VCaP (cell line): ENCODE results near the gene PAEP.
A peak's percentile ranks its signal among the peaks of the same experiment; 100 is the strongest.

Experiments
- H3K27ac ChIP-seq: fragments of 450-650 bp; 2 replicates; pipeline ENCODE4 v1.5.1; 2017
- CTCF ChIP-seq: fragments of 450-650 bp; conservative IDR thresholded peaks from 2 replicates; pipeline ENCODE4 v1.5.1; 2017; ENCODE audit warnings: mild to moderate bottlenecking, moderate library complexity

Gene PAEP

GRCh38 chr9:135592625-135593024 lies 31.1 kb downstream of the PAEP start:
- no peak overlapping the region for H3K27ac ChIP-seq
- TF ChIP-seq CTCF = no peak

DNA sequence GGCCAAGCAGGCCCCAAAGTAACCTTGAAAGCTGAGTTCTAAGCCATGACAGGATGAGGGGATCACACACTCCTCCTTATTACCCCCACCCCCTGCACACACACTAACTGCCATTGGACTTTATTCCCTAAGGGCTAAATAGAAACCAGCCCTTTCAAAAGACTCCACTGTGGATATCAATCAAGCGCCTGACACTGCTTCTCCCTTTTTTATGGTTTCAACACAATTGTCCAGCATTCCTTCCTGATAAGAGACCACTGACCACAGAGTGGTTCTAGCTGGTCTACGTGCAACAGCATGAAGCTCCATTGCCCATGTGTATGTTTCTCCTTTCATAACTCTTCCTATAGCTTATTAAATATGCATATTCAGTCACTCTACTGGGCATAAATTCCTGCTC lies 34.7 kb downstream of the PAEP start:
- H3K27ac ChIP-seq = no peak overlapping the region
- no peak for TF ChIP-seq CTCF

- no peak for TF ChIP-seq CTCF
- no peak overlapping the region for H3K27ac ChIP-seq
Measured at GRCh38 chr9:135600296-135600817, 38.8 kb downstream of the PAEP start.

GRCh38 chr9:135601988-135602387 lies 40.4 kb downstream of the PAEP start:
- no peak overlapping the region for H3K27ac ChIP-seq
- TF ChIP-seq CTCF = no peak

DNA sequence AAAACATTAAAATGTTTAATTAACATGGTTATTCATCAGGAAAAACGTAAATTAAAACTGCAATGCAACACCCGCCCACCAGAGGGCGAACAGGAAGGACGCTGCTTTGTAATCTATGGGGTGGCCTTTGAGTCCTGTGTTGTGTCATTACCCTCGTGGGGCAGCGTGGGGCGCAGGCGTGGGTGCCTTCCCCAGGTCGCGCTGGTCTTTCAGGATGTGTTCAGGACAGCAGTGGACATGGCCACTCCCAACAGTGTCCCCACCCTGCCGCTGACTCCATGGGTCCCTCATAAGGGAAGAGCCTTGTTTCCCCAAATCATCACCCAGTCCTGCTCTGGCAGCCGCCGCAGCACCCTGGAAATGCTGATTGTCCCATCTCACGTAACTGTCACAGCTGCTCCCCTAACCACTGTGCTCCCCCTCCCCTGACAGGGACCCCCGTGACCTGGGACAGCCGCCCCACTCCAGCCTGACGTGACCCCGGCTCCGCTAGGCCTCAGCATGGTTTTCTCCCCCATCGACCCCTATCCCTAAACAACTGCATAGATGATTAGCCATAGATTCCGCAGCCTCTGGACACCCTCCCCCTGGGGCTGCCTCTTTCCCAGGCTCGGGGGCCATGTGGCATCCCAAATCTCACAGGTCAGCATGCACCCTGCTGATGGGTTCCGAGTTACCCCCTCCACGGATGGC lies 41.4 kb downstream of the PAEP start:
- TF ChIP-seq CTCF = peak; percentile 94
- H3K27ac ChIP-seq = no peak overlapping the region

DNA sequence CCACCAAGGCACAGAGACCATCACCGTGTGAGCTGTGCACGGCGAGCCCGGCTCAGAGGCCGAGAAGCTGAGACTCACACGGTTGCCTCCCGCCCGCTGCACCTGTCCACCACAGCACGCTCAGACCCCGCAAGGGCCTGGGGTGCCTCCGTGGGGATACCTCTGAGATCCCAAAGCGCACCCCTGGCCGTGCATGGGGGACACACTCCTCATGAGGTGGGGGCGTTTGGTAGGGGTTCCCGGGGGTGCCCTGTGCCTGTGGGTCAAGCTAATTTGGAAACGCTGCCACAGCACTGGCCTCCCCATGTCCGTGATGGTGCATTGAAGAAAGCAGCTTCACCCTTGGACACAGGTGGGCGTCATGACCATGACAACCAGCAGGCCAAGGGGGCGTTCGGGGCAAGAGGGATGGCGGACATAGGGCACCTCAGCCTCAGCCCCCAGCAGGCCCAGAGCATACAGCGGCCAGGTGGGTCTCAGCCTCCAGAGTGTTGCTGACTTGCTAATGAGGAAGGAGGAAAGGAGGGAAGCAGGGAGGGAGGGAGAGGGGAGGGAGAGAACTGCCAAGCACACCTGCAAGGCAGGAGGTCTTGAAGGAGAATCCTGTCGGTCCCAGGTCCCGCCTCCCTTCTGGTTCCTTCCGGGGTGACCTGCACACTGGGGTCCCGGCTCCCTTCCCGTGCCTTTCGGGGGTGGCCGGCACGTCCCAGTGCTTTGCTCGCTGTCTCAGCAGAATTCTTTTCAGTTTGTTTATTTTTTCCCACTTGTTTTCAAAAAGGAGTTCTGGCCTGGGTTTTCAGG lies 43.1 kb downstream of the PAEP start:
- TF ChIP-seq CTCF = no peak

GRCh38 chr9:135605238-135605781 lies 43.8 kb downstream of the PAEP start:
- no peak for TF ChIP-seq CTCF

More for the DNA sequence above, 43.1 kb downstream of the PAEP start:
- H3K27ac ChIP-seq = peak overlapping the region; percentile 73

More at GRCh38 chr9:135605238-135605781, 43.8 kb downstream of the PAEP start:
- peak overlapping the region; percentile 73 for H3K27ac ChIP-seq
